ENCODE results near the gene GTF2IRD1.

DNA sequence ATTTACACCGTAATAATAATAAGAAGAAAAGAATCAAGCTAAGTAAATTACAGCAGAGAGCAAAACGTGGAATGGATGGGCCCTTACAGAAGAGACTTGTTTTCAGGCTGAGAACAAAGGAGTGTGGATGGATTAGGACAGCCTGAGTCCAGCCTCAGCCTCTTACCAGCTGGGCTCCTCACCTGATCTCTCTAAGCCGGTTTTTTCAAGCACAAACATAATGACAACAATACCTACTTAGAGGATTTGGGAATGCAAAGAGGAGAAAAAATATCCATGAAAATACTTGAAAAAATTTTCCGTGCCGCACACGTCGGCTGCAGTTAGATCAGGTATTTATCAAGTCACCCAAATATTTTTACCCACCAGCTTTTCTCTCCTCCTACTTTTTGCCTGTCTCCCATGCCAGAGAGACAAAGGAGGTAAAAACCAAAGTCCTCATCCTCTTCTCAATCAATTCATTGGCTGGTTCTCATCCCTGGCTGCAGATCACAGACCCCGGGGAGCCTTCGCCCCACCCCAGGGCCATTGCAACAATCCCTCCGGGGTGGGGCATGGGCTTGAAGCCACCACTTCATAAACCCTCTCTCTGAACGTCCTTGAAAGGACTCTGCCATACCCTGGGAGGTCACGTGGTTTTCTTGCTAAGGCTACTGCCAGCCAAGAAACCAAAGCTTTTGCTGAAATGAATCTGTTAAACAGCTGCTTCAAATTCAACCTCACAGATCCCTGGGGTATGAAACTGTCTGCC lies 174.1 kb downstream of the GTF2IRD1 start:
- TF ChIP-seq, protein P1, sequence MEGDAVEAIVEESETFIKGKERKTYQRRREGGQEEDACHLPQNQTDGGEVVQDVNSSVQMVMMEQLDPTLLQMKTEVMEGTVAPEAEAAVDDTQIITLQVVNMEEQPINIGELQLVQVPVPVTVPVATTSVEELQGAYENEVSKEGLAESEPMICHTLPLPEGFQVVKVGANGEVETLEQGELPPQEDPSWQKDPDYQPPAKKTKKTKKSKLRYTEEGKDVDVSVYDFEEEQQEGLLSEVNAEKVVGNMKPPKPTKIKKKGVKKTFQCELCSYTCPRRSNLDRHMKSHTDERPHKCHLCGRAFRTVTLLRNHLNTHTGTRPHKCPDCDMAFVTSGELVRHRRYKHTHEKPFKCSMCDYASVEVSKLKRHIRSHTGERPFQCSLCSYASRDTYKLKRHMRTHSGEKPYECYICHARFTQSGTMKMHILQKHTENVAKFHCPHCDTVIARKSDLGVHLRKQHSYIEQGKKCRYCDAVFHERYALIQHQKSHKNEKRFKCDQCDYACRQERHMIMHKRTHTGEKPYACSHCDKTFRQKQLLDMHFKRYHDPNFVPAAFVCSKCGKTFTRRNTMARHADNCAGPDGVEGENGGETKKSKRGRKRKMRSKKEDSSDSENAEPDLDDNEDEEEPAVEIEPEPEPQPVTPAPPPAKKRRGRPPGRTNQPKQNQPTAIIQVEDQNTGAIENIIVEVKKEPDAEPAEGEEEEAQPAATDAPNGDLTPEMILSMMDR (IDR thresholded peaks at IDR 0.05) = no peak
- TF ChIP-seq POLR2A (IDR thresholded peaks at IDR 0.05) = no peak
- peak; percentile 13 to 38 for TF ChIP-seq EP300 (IDR thresholded peaks at IDR 0.05)
